Liver (tissue), 2 donors: ENCODE data around the gene FBXO33.

Source experiments
- CTCF ChIP-seq: fragments of 150-350 bp; IDR thresholded peaks from 2 replicates; pipeline ENCODE4 v1.5.1; 2017; ENCODE audit warnings: improper control_type of control experiment, low read depth, low read length; ENCODE audit not compliant: missing input control
- REST ChIP-seq: IDR thresholded peaks from 2 replicates; pipeline ENCODE4 v1.6.1; 2016; ENCODE audit warnings: antibody characterized with exemption, mild to moderate bottlenecking
- donor health status: healthy.

- TF ChIP-seq CTCF (no peak), REST (no peak)
Measured at GRCh38 chr14:39454906-39455539, 22.8 kb upstream of the FBXO33 start.
